ENCODE results near the gene XPNPEP1.

The XPNPEP1 gene

DNA sequence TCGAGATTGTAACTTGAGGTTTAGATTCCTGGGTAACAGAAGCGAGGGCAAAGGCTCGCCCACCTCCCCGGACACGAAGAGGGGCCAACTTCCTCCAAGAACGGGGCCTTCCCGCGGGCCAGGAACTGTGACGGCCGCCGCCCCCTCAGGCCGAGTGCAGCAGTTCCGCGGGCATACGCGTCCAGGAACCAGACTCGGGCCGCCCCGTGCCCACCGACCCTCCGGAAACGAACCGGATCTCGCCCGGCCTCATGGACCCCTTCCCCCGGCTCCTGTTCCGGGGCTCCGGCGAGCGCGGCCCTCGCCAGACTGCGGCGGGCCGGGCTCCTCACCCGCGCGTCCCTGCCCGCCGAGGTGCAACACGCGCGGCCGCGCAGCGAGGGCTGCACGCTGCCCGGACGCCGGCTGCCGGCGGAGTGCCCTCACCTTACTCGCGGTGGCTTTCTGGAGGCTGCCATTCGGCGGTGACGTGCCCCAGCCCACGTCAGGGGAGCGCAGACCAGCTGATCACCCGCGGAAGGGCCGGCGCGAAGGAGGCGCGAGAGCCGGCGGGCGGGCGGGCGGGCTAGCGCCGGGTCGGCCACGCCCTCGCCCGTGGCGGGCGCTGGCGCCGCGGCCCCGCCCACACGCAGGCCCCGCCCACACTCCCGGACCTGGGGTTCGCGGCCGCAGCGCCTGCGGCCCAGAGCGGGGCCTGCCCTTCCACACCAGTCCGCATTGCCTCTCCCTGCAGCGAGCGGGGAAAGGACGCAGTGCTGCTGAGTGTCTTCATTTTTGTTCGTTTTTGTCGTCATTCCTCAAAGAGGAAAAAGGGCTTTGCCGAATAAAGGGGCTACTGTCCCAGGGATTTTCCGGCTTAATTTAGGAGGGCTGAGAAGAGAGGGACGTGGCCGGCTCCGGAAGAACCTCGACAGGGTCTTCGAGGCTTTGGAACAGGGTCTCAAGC lies at the start of gene XPNPEP1:
XPNPEP1 (minus strand) TSS at position 536 of the 946 bp plus-strand sequence; CDS start at position 458, 78 bp downstream.
- peak; percentile 84 for DNase-seq

DNA sequence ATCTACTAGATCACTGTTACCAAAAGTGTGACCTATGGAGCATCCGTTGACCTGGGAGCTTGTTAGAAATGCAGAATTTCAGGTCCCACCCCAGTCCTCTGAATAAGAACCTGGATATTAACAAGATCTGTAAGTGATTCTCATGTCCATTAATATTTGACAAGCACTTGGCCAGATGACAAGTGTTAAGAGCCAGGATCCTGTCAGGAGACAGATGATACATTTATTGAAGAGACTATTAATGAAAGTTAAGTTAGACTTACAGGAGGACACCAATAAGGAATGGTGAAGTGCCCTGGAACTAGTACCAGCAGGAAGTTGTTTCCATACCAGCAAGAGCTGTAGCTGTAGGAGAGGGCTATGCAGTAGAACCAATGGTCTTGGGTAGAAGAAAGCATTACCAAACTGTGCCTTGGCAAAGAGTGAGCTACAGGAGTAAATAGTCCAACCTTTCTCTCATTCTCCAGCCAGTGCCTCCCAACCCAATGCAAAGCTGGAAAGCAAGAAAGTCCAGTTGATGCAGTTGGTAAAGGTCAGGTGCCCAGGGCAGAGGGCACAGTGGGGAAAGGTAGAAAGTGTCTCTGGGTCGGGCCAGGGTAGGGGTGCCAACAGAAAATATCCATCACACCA lies 49.2 kb upstream of the XPNPEP1 start:
- DNase-seq, result no peak

GRCh38 chr10:109971634-109972033 lies 48.3 kb upstream of the XPNPEP1 start:
- no peak for DNase-seq

- DNase-seq, result no peak
These were observed 46.5 kb upstream of the XPNPEP1 start for GRCh38 chr10:109969760-109970346.

GRCh38 chr10:109968953-109969759 lies 45.8 kb upstream of the XPNPEP1 start:
- no peak for DNase-seq

DNA sequence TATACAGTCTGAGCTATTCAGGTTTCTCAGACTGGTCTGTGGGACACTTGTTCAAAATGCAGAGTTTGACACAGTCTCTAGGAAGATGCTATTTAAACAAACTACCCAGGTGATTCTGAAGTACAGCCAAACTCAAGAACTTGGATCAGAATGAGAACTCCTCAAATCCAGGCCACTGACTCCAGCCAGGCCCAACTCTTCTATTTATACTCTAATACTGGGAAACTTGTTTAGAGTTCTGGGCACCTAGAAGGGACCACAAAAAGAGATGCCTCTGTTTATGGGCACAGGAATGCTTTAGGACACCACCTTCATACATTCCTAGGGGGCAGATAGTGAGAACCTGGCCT lies 44.4 kb upstream of the XPNPEP1 start:
- no peak for DNase-seq

DNA sequence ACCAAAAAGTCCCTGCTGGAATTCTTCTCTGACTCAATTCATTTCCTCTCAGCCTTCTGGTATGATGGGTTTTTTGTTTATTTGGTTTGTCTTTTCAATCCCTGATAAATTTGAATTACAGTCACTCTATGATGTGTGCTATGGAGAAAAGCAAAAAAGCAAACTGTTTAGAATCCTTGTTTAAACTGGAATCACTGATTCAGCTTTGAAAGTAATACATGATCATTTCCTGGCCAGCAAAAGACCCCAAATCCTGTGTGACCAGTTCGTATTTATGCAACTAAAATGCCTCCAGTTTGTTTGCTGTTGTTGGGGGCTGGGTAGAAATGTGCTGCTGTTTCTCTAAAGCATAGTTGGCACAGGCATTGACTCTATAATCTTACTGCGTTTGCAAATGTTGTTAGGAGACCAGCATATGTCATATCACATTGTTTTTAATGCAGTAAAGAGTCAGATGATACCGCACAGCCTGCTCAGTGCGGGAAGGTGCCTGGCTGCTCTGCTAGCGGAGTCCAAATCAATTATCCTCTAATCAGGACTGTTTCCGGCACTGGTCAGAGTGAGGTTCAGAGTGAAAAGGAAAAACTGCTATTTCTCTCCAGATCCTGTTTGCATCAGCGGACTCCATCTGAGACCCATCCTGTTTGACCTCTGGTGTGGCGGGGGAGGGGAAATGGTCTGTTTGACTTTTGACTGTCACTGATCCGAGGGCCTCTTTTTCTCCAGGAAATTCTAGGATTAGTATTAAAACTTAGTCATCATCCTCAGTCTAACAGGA lies 43.8 kb upstream of the XPNPEP1 start:
- peak; percentile 10 for DNase-seq

DNA sequence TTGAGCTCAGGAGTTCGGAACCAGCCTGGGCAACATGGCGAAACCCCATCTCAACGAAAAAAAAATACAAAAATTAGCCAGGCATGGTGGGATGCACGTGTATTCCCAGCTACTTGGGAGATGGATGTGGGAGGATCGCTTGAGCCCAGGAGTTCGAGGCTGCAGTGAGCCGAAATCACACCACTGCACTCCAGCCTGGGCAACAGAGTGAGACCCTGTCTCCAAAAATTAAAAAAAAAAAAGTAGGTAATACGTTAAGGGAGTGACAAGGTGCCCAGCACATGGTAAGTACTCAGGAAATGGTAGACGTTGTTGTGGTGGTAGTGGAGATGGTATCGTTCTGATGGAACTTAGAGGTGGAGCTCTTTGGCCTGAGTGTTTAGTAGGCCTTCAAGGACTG lies 41.0 kb upstream of the XPNPEP1 start:
- no peak for DNase-seq

GRCh38 chr10:109963439-109963838 lies 40.1 kb upstream of the XPNPEP1 start:
- no peak for DNase-seq

GRCh38 chr10:109962247-109962646 lies 38.9 kb upstream of the XPNPEP1 start:
- DNase-seq, result peak; percentile 6

DNA sequence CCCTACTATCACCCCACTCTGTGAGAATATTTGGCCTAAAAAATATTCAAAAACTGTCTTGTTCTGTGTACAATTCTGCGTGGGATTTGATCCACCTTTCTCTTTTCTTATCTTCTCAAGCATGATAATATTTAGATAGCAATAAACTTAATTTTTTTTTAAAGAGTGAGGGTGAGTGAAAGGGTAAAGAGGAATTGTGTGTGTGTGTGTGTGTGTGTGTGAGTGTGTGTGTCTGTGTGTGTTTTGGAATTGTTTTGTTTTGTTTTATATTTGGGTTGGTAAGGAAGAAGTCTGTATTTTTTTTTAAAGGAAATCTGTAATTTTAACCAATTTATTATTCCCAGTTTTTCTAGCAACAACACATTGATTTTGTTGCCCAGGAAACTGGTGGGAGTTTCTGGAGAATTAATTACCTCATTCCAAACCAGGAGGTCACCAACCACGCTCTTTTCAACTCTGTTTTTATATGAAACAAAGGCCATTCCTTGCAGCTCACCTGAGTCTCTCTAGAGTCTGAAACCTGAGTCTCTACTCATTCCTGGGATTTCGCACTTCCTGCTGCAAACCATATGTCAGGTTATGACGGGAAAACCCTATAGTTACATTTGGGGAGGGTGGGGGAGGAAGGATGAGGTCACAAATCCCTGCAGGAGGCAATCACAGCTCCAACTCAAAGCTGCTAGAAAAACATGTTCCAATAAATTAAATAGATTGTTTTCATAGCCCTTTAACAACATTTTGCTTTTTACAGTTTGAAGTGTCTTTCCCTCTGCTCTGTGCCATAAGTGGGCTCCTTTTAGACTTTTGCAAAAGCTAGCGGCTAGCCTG lies 38.1 kb upstream of the XPNPEP1 start:
- peak; percentile 74 for DNase-seq

- no peak for DNase-seq
These were observed 37.4 kb upstream of the XPNPEP1 start for GRCh38 chr10:109960682-109961081.

GRCh38 chr10:109959259-109960145 lies 36.2 kb upstream of the XPNPEP1 start:
- no peak for DNase-seq

- DNase-seq, result no peak
These were observed 34.7 kb upstream of the XPNPEP1 start for GRCh38 chr10:109958059-109958458.

DNA sequence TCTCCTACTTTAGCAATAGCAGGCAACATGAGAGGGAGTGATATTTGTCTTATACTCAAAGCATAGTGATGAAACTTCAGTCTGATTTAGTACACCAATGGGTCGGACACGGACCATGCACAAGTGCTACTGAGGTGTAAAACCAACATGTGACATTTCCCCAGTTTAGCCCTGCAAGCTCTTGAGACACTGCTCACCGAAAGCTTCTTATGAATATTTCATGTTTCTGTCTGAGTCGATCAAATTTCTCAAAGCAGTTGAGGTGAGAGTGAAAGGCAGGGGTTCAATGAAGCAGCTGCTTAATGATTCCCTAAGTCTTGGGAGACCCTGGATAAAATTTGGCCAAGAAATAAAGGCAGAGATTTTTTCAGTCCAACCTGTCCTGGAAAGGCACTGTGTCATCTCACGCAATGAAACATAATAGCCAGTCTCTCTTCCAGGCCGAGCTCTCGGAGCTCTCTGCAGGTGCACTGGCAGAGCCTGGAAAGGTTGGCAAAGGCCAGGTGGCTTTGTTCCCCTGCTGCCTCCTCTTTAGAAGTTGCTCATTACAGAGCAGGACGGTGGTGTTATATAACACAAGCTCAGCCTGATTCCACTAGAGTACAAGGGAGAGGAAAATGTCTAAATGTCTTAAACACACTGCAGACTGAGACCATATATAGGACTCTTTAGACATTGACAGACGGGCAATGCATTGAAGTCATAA lies 33.9 kb upstream of the XPNPEP1 start:
- no peak for DNase-seq

- peak; percentile 18 for DNase-seq
These were observed 33.3 kb upstream of the XPNPEP1 start for GRCh38 chr10:109956454-109957091.

DNA sequence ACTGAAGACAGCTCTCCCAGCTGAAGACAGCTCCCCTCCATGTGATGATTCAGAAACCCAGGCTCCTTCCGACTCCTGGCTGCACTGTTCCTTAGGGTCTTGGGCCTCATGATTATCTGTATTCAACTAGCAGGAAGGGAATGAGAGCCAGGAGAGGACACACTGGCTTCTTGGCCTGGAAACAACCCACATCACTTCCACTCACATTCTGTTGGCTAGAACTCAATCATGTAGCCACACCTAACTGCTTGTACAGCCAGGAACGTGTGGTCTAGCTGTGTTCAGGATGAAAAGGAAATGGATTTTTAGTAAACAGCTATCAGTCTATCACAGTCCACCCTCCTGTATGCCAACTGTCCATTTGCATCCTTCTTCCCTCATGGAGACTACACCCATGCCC lies 30.5 kb upstream of the XPNPEP1 start:
- no peak for DNase-seq

DNA sequence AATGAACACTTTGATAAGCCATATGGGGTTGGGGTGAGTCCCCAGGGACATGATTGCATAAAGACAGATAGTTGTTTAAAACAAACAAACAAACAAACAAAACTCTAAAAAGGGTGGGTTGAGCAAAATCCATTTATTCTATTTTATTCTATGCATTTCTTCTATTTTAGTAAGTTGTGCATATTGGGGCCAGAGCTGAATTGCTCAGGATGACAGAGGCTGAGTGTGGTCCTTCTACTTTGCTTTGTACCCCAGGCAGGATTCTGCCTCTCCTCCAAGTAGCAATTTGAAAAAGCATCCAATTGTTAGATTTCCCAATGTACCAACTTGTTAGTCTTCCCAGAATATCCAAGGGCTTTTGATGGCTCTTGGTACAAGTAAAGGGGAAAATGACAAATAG lies 29.2 kb upstream of the XPNPEP1 start:
- DNase-seq, result no peak

All from kidney glomerular epithelial cell (primary cell).